ENCODE data around the gene TMEM258. TPM values are rescaled to one million over a fixed set of nuclear protein-coding genes. Genes with fewer than 3 reads are reported as not detected.

The TMEM258 gene
- total and polyA plus RNA-seq, 9 of the 15 experiments (the other 6 are each of a cell fraction or from before 2014, with no cell fraction given), result 97.2 to 856 (median 231) TPM

DNA sequence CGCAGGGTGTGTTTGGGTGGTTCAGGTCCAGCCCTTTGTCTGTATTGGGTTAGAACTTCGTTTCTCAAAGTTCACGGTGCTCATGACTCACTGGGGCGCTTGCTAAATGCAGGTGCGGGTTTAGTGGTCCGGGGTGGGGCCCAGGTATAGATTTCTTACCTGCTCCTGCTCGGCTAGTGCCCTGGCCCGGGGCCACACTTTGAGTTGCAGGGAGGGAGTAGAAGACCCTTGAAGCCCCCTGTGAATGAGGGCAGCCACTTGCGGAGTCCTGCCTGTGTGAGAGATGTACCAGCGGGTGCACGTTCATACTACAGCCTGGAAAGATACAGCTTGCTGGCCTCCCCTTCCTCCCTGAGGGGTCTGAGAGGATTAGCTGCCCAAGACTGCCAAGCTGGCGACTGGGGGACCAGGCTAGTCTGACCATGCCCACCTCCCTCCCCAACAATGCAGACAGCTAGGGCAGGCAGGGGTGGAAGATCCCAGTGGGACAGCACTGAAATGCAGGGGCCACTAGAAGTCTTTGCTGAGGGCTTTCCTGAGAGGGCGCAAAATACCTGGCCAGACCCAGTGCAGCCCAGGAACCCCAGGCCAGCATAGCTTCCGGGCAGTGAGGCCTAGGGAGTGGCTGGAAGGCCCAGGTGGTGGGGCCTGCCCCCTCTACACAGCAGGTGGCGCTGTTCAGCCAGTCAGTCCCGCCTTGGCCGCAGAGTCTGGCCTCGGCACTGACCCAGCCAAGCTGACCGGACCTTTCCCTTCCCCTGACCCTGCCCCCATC is 45.0 kb downstream of the TMEM258 start (continued):
- TF ChIP-seq ZBTB1 (CRISPR knock-in tag; IDR thresholded peaks at IDR 0.05; ENCODE audit: borderline replicate concordance, low read depth) (no peak), NELFE (IDR thresholded peaks at IDR 0.05; ENCODE audit: insufficient read depth, insufficient read length) (no peak), NR1H2 (CRISPR knock-in tag; IDR thresholded peaks at IDR 0.05) (no peak), CSDE1 (IDR thresholded peaks at IDR 0.05) (no peak), YY1 (IDR thresholded peaks at IDR 0.05; ENCODE audit: borderline replicate concordance in 1 of 3, control insufficient read depth in 1 of 3, extremely low read depth in 1 of 3, insufficient read depth in 3 of 3, insufficient read length in 1 of 3, insufficient replicate concordance in 2 of 3, low read depth in 1 of 3, low read length in 2 of 3) (no peak), FOXA3 (CRISPR knock-in tag; conservative IDR thresholded peaks at IDR 0.05 in 1 of 2, IDR thresholded peaks at IDR 0.05 in 1 of 2) (no peak), ZNF124 (CRISPR knock-in tag; IDR thresholded peaks at IDR 0.05) (no peak), RUNX1 (IDR thresholded peaks at IDR 0.05; ENCODE audit: low read depth) (no peak), ZNF695 (CRISPR knock-in tag; IDR thresholded peaks at IDR 0.05) (no peak), HNRNPL (IDR thresholded peaks at IDR 0.05; ENCODE audit: low read depth, low read length) (no peak), CHD2 (IDR thresholded peaks at IDR 0.05; ENCODE audit: low read depth, low read length) (no peak), EHMT2 (IDR thresholded peaks at IDR 0.05) (no peak), ZNF699 (CRISPR knock-in tag; IDR thresholded peaks at IDR 0.05; ENCODE audit: insufficient replicate concordance) (no peak), LARP7 (IDR thresholded peaks at IDR 0.05) (no peak), ZNF197 (CRISPR knock-in tag; IDR thresholded peaks at IDR 0.05; ENCODE audit: low read depth) (no peak), ZNF143 (CRISPR knock-in tag; IDR thresholded peaks at IDR 0.05) (no peak), MTF1 (CRISPR knock-in tag; IDR thresholded peaks at IDR 0.05; ENCODE audit: borderline replicate concordance) (no peak)
- TF ChIP-seq, protein P1, sequence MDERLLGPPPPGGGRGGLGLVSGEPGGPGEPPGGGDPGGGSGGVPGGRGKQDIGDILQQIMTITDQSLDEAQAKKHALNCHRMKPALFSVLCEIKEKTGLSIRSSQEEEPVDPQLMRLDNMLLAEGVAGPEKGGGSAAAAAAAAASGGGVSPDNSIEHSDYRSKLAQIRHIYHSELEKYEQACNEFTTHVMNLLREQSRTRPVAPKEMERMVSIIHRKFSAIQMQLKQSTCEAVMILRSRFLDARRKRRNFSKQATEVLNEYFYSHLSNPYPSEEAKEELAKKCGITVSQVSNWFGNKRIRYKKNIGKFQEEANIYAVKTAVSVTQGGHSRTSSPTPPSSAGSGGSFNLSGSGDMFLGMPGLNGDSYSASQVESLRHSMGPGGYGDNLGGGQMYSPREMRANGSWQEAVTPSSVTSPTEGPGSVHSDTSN (CRISPR knock-in tag; IDR thresholded peaks at IDR 0.05; ENCODE audit: low read depth), result no peak
- TF ChIP-seq, protein P1 (tag; conservative IDR thresholded peaks at IDR 0.05; ENCODE audit: low read depth), result no peak
- TF ChIP-seq, protein P2, sequence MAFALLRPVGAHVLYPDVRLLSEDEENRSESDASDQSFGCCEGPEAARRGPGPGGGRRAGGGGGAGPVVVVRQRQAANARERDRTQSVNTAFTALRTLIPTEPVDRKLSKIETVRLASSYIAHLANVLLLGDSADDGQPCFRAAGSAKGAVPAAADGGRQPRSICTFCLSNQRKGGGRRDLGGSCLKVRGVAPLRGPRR (CRISPR knock-in tag; IDR thresholded peaks at IDR 0.05), result no peak
- TF ChIP-seq, protein P3, sequence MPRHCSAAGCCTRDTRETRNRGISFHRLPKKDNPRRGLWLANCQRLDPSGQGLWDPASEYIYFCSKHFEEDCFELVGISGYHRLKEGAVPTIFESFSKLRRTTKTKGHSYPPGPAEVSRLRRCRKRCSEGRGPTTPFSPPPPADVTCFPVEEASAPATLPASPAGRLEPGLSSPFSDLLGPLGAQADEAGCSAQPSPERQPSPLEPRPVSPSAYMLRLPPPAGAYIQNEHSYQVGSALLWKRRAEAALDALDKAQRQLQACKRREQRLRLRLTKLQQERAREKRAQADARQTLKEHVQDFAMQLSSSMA (CRISPR knock-in tag; IDR thresholded peaks at IDR 0.05), result no peak

Measured in K562 (cell line).